MCF 10A (cell line): ENCODE data around the gene ANKMY2. TPM values are rescaled to one million over a fixed set of nuclear protein-coding genes. Genes with fewer than 3 reads are reported as not detected.

Source experiments
- BruUV-seq: library from RNA; stranded (reverse); fragments of 400-500 nt; replicated peaks from 2 replicates; lab custom pipeline; 2021; lab: Mats Ljungman, UMichigan
- CTCF ChIA-PET: fragments of 300-600 bp; sonication (Branson Sonifier 250); formaldehyde crosslinking; extraction: SDS; loops from one replicate; lab custom pipeline; 2021; ENCODE audit warnings: antibody characterized with exemption, inconsistent platforms; lab: Yijun Ruan, JAX
- POLR2A ChIA-PET: fragments of 300-600, 350-650 bp; sonication (Branson Sonifier 250); formaldehyde crosslinking; extraction: SDS; loops from one replicate; lab custom pipeline; 2020; ENCODE audit warnings: antibody characterized with exemption, inconsistent platforms; lab: Yijun Ruan, JAX
- DNase-seq: peaks from one replicate; pipeline ENCODE4 v3.0.0-alpha.2; 2018; ENCODE audit not compliant: unreplicated experiment
- H3K27ac Mint-ChIP-seq: one replicate; pipeline ENCODE4 v1.8.0; 2022; ENCODE audit warnings: mild to moderate bottlenecking, low read depth, mixed read lengths; ENCODE audit not compliant: unreplicated experiment
- H3K27me3 Mint-ChIP-seq: one replicate; pipeline ENCODE4 v1.8.0; 2022; ENCODE audit warnings: mixed read lengths; ENCODE audit not compliant: insufficient read depth, unreplicated experiment
- H3K36me3 Mint-ChIP-seq: one replicate; pipeline ENCODE4 v1.8.0; 2022; ENCODE audit warnings: mild to moderate bottlenecking, moderate library complexity, mixed read lengths; ENCODE audit not compliant: insufficient read depth, unreplicated experiment
- H3K4me1 Mint-ChIP-seq: one replicate; pipeline ENCODE4 v1.8.0; 2022; ENCODE audit warnings: mixed read lengths; ENCODE audit not compliant: insufficient read depth, unreplicated experiment
- H3K4me3 Mint-ChIP-seq: one replicate; pipeline ENCODE4 v1.8.0; 2022; ENCODE audit warnings: mild to moderate bottlenecking, moderate library complexity, mixed read lengths; ENCODE audit not compliant: unreplicated experiment
- H3K9me3 Mint-ChIP-seq: one replicate; pipeline ENCODE4 v1.8.0; 2022; ENCODE audit warnings: mixed read lengths; ENCODE audit not compliant: unreplicated experiment
- intact Hi-C: fragments of 100-400 bp; cut with micrococcal nuclease; formaldehyde crosslinking; loops from 2 replicates; pipeline ENCODE4 v1.14.1; 2022
- total RNA-seq: library from RNA; stranded (reverse); gene quantifications from 2 replicates; pipeline ENCODE4 v1.2.3, GENCODE V29; 2022
- TF ChIP-seq, protein P1 (sequence below): fragments of 200-600 bp; IDR thresholded peaks from one replicate; pipeline ENCODE4 v1.8.0; 2022; ENCODE audit warnings: antibody characterized with exemption, mild to moderate bottlenecking; ENCODE audit not compliant: unreplicated experiment

The ANKMY2 gene
- total RNA-seq, 1 experiment from 2014 or later = 14.3 TPM

DNA sequence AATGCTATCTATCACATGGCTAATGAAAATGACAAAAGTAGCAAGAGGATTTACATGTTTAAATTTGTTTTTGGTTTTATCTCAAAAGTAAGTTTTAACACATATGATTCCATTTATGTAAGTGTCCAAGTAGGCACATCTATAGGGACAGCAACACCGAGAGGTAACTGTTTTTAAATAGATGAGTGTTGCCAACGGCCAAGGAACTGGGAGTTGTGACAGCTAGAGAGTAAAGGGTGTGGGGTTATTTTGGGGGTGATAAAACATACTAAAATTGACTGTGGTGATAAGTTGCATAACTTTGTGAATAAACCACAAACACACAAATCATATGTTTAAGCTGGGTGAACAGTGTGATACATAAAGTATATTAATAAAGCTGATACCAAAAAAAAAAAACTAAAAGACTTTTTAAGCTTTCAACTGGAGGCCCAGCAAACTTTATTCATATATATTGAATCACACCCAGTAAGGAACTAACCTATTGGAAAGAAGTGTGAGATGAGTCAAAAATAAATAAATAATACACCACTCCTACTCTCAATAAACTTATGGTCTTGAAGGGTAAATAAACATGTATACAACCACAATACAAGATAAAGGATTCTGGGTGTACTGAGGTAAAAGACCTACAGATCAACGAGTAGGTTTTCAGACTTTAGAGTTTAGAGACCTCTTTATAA, 85.9 kb downstream of the ANKMY2 start:
- TF ChIP-seq, protein P1, sequence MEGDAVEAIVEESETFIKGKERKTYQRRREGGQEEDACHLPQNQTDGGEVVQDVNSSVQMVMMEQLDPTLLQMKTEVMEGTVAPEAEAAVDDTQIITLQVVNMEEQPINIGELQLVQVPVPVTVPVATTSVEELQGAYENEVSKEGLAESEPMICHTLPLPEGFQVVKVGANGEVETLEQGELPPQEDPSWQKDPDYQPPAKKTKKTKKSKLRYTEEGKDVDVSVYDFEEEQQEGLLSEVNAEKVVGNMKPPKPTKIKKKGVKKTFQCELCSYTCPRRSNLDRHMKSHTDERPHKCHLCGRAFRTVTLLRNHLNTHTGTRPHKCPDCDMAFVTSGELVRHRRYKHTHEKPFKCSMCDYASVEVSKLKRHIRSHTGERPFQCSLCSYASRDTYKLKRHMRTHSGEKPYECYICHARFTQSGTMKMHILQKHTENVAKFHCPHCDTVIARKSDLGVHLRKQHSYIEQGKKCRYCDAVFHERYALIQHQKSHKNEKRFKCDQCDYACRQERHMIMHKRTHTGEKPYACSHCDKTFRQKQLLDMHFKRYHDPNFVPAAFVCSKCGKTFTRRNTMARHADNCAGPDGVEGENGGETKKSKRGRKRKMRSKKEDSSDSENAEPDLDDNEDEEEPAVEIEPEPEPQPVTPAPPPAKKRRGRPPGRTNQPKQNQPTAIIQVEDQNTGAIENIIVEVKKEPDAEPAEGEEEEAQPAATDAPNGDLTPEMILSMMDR = no peak
- H3K4me3 Mint-ChIP-seq = no peak overlapping the region
- no TSS peak for BruUV-seq
- no peaks in the 10 kb centered on the region for H3K27me3 Mint-ChIP-seq
- H3K4me1 Mint-ChIP-seq = no peaks in the 10 kb centered on the region
- no peak overlapping the region for H3K27ac Mint-ChIP-seq
- ChIA-PET POLR2A (no interaction called here), CTCF (interaction anchor here (0.5 to 3.1 kb wide), 8 partner anchors 22 to 482 kb away, joined by 3 to 11 read pairs (median 4); no protein-coding TSS in a partner anchor)
- no peaks in the 10 kb centered on the region for H3K36me3 Mint-ChIP-seq
- no peaks in the 10 kb centered on the region for H3K9me3 Mint-ChIP-seq
- no peak for DNase-seq
- intact Hi-C loops = no loop called here

GRCh38 chr7:16558761-16559302, 86.7 kb downstream of the ANKMY2 start:
- POLR2A ChIA-PET = interaction anchor here (0.6 to 0.7 kb wide), 3 partner anchors 442 to 561 kb away, joined by 3 to 5 read pairs (median 3); no protein-coding TSS in a partner anchor
- no peaks in the 10 kb centered on the region for H3K27me3 Mint-ChIP-seq
- no peaks in the 10 kb centered on the region for H3K4me1 Mint-ChIP-seq
- BruUV-seq = no TSS peak
- H3K36me3 Mint-ChIP-seq = no peaks in the 10 kb centered on the region
- no peak overlapping the region for H3K4me3 Mint-ChIP-seq
- DNase-seq = no peak
- TF ChIP-seq, protein P1 = no peak
- CTCF ChIA-PET = interaction anchor here (0.5 to 3.1 kb wide), 5 partner anchors 122 to 481 kb away, joined by 3 to 11 read pairs (median 5); no protein-coding TSS in a partner anchor
- intact Hi-C loops = no loop called here
- H3K27ac Mint-ChIP-seq = no peak overlapping the region
- no peaks in the 10 kb centered on the region for H3K9me3 Mint-ChIP-seq

DNA sequence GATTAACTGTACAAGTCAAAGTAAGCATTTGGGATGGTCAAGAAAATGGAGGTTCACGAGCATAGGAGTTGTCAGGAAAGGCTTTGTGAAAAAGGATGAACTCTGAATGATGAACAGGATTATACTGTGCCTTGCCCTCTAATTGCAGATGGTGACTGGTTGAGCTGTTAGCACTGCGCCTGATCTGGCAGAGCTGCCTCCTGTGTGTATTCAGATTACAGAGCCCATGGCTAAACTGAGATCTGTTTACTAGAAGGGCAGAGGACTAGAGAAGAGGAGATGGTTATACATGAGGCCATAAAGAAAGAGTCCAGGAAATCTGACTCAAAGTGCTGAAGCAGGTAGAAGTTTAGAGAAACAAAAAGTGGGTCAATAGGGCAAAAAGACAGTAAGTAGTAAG, 89.2 kb downstream of the ANKMY2 start:
- Mint-ChIP-seq H3K36me3 (no peaks in the 10 kb centered on the region), H3K9me3 (no peaks in the 10 kb centered on the region), H3K27ac (no peak overlapping the region), H3K27me3 (peaks cover 10% of the 10 kb centered on the region), H3K4me1 (no peaks in the 10 kb centered on the region), H3K4me3 (no peak overlapping the region)
- POLR2A ChIA-PET = no interaction called here
- CTCF ChIA-PET = no interaction called here
- BruUV-seq = no TSS peak
- TF ChIP-seq, protein P1 = no peak
- DNase-seq = no peak
- intact Hi-C loops = no loop called here

- no TSS peak for BruUV-seq
- peaks cover 22% of the 10 kb centered on the region for H3K27me3 Mint-ChIP-seq
- intact Hi-C loops = no loop called here
- H3K9me3 Mint-ChIP-seq = no peaks in the 10 kb centered on the region
- no peak overlapping the region for H3K27ac Mint-ChIP-seq
- no peak overlapping the region for H3K4me3 Mint-ChIP-seq
- POLR2A ChIA-PET = no interaction called here
- no peaks in the 10 kb centered on the region for H3K36me3 Mint-ChIP-seq
- no peaks in the 10 kb centered on the region for H3K4me1 Mint-ChIP-seq
- TF ChIP-seq, protein P1 = no peak
- no peak for DNase-seq
- CTCF ChIA-PET = interaction anchor here (0.7 to 2.9 kb wide), 3 partner anchors 11 to 844 kb away, joined by 3 to 21 read pairs (median 4); no protein-coding TSS in a partner anchor
Observed at GRCh38 chr7:16554518-16555236, 90.9 kb downstream of the ANKMY2 start.
